Stomach (tissue), 4 donors: Measurements from ENCODE around the gene HDLBP.

Experiments
- POLR2A ChIP-seq, 4 donors: fragments of 450-650 bp; IDR thresholded peaks; one replicate each; pipeline ENCODE4 v1.6.1; 2016; ENCODE audit warnings: antibody characterized with exemption in 4 of 4, control low read depth in 2 of 4, mild to moderate bottlenecking in 1 of 4, moderate library complexity in 1 of 4
- TF ChIP-seq, protein P1 (sequence below), 7 experiments: fragments of 450-650 bp in 4 of 7; fragments of 200-600 bp in 3 of 7; sonication (generic) in 3 of 7; IDR thresholded peaks; one replicate each; pipeline ENCODE4 v1.5.1; 2016 to 2019; ENCODE audit warnings: antibody characterized with exemption in 7 of 7, control low read depth in 2 of 7, mild to moderate bottlenecking in 1 of 7

DNA sequence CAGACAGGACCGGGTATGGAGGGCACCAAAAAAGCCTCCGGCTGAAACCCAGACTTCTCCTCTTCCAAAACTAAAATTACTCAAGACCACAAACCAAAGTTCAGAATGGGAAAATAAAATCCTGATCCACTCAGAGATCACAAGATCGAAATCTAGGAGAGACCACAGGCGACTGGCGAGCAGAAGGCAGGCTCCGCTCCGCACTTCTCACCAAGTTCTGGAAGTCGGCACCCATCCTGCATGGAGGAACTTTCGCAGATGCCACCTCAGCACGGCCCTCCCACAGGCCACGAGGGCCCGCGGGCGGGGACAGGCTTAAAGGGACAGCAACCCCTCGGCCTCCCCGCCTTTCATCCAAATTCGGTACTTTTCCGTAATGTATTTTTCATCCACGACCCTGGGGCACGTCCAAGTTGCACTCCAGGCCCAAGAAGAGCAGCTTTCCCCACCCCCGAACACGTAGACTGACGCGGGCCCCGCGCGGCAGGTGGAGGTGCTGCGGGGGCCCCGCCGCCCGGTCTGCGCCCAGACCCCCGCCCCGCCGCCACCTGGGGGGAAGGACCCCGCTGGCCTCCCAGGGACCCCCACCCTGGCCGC is 43.7 kb downstream of the HDLBP start:
- TF ChIP-seq, protein P1, sequence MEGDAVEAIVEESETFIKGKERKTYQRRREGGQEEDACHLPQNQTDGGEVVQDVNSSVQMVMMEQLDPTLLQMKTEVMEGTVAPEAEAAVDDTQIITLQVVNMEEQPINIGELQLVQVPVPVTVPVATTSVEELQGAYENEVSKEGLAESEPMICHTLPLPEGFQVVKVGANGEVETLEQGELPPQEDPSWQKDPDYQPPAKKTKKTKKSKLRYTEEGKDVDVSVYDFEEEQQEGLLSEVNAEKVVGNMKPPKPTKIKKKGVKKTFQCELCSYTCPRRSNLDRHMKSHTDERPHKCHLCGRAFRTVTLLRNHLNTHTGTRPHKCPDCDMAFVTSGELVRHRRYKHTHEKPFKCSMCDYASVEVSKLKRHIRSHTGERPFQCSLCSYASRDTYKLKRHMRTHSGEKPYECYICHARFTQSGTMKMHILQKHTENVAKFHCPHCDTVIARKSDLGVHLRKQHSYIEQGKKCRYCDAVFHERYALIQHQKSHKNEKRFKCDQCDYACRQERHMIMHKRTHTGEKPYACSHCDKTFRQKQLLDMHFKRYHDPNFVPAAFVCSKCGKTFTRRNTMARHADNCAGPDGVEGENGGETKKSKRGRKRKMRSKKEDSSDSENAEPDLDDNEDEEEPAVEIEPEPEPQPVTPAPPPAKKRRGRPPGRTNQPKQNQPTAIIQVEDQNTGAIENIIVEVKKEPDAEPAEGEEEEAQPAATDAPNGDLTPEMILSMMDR (IDR thresholded peaks at IDR 0.05): no peak
- TF ChIP-seq POLR2A (IDR thresholded peaks at IDR 0.05): no peak
